SU-DHL-6 (cell line): ENCODE data around the gene KCNT2.

ENCODE experiments used
- H2AFZ ChIP-seq: fragments of 200-600 bp; sonication (generic); 2 replicates; pipeline ENCODE4 v1.6.1; 2014; ENCODE audit warnings: low read depth, mild to moderate bottlenecking, moderate library complexity, mixed read lengths, antibody characterized with exemption, low read length; ENCODE audit not compliant: severe bottlenecking
- H3F3A ChIP-seq: fragments of 200-600 bp; shearing (Covaris generic); 2 replicates; pipeline ENCODE4 v1.6.0; 2016; ENCODE audit warnings: antibody characterized with exemption, mild to moderate bottlenecking; ENCODE audit not compliant: insufficient read depth
- H3K27ac ChIP-seq: fragments of 200-600 bp; sonication (generic); 2 replicates; pipeline ENCODE4 v1.5.1; 2016; ENCODE audit warnings: low read depth, mild to moderate bottlenecking, low read length, moderate library complexity, mixed read lengths
- H3K27me3 ChIP-seq: fragments of 200-600 bp; sonication (generic), shearing (Covaris generic); 2 replicates; pipeline ENCODE4 v1.6.0; 2014; ENCODE audit warnings: mild to moderate bottlenecking, low read length
- H3K36me3 ChIP-seq: fragments of 200-600 bp; sonication (generic); 2 replicates; pipeline ENCODE4 v1.6.1; 2014; ENCODE audit warnings: mild to moderate bottlenecking, low read length, mixed read lengths
- H3K4me2 ChIP-seq: fragments of 300-600, 200-600 bp; shearing (Covaris generic), sonication (generic); 2 replicates; pipeline ENCODE4 v1.6.0; 2014; ENCODE audit warnings: low read length, low read depth, mild to moderate bottlenecking; ENCODE audit not compliant: poor library complexity, severe bottlenecking
- H3K4me3 ChIP-seq: fragments of 200-600 bp; sonication (generic); 2 replicates; pipeline ENCODE4 v1.5.1; 2014; ENCODE audit warnings: antibody characterized with exemption, low read length, mild to moderate bottlenecking, mixed read lengths; ENCODE audit not compliant: insufficient read depth, poor library complexity, severe bottlenecking
- H3K79me2 ChIP-seq: fragments of 200-600 bp; sonication (generic); 2 replicates; pipeline ENCODE4 v1.6.1; 2014; ENCODE audit warnings: mild to moderate bottlenecking, low read length, moderate library complexity; ENCODE audit not compliant: insufficient read depth
- H3K9ac ChIP-seq: fragments of 200-600 bp; sonication (generic); 2 replicates; pipeline ENCODE4 v1.7.0; 2014; ENCODE audit warnings: mild to moderate bottlenecking, low read length
- H3K9me2 ChIP-seq: fragments of 200-600 bp; sonication (generic); replicated peaks from 2 replicates; pipeline ENCODE4 v1.6.1; 2014; ENCODE audit warnings: low read length; ENCODE audit not compliant: insufficient read depth
- H3K9me3 ChIP-seq: fragments of 200-600 bp; sonication (generic); 2 replicates; pipeline ENCODE4 v1.6.1; 2014; ENCODE audit warnings: low read length, mixed read lengths; ENCODE audit not compliant: insufficient read depth
- H4K20me1 ChIP-seq: fragments of 200-600 bp; sonication (generic); 2 replicates; pipeline ENCODE4 v1.6.1; 2014; ENCODE audit warnings: low read depth, mild to moderate bottlenecking, antibody characterized with exemption, low read length, moderate library complexity, mixed read lengths
- CTCF ChIP-seq: fragments of 200-600 bp; sonication (generic); IDR thresholded peaks from one replicate; pipeline ENCODE4 v1.5.1; 2017; ENCODE audit warnings: antibody characterized with exemption, mild to moderate bottlenecking, low read length, moderate library complexity; ENCODE audit not compliant: insufficient read depth, poor library complexity, severe bottlenecking
- EZH2phosphoT487 ChIP-seq: fragments of 200-600 bp; sonication (generic), shearing (Covaris generic); conservative IDR thresholded peaks from 2 replicates; pipeline ENCODE4 v1.6.1; 2018; ENCODE audit warnings: mild to moderate bottlenecking, antibody characterized with exemption, low read length, moderate library complexity, mixed read lengths

The KCNT2 gene

GRCh38 chr1:196373798-196374197 is 234.4 kb downstream of the KCNT2 start:
- Histone ChIP-seq H3K4me2 (no peak overlapping the region), H2AFZ (peak overlapping the region; percentile 72), H3K9ac (no peak overlapping the region), H3K79me2 (no peaks in the 10 kb centered on the region), H3K36me3 (no peaks in the 10 kb centered on the region), H3K27me3 (no peaks in the 10 kb centered on the region), H3K9me3 (no peaks in the 10 kb centered on the region), H3K4me3 (no peak overlapping the region), H3K9me2 (no peaks in the 10 kb centered on the region), H4K20me1 (no peaks in the 10 kb centered on the region), H3F3A (no peaks in the 10 kb centered on the region), H3K27ac (no peak overlapping the region)
- TF ChIP-seq EZH2phosphoT487 = no peak
- no peak for TF ChIP-seq CTCF

- Histone ChIP-seq H3K9me2 (no peaks in the 10 kb centered on the region), H3K79me2 (no peaks in the 10 kb centered on the region), H3K9ac (no peak overlapping the region), H4K20me1 (no peaks in the 10 kb centered on the region), H3F3A (no peaks in the 10 kb centered on the region), H3K4me3 (no peak overlapping the region), H3K36me3 (no peaks in the 10 kb centered on the region), H3K9me3 (no peaks in the 10 kb centered on the region), H3K27ac (no peak overlapping the region), H2AFZ (peak overlapping the region; percentile 81), H3K27me3 (no peaks in the 10 kb centered on the region), H3K4me2 (no peak overlapping the region)
- TF ChIP-seq EZH2phosphoT487 (no peak), CTCF (peak; percentile 18)
Observed at GRCh38 chr1:196372896-196373536, 235.2 kb downstream of the KCNT2 start.

GRCh38 chr1:196367838-196368237 is 240.4 kb downstream of the KCNT2 start:
- no peak overlapping the region for H3K9ac ChIP-seq
- no peak overlapping the region for H3K4me3 ChIP-seq
- H3K79me2 ChIP-seq = no peaks in the 10 kb centered on the region
- H3K4me2 ChIP-seq = no peak overlapping the region
- TF ChIP-seq CTCF = no peak
- TF ChIP-seq EZH2phosphoT487 = no peak
- H2AFZ ChIP-seq = no peak overlapping the region
- H3F3A ChIP-seq = no peaks in the 10 kb centered on the region
- no peak overlapping the region for H3K27ac ChIP-seq
- no peaks in the 10 kb centered on the region for H4K20me1 ChIP-seq
- H3K9me2 ChIP-seq = no peaks in the 10 kb centered on the region
- no peaks in the 10 kb centered on the region for H3K27me3 ChIP-seq
- no peaks in the 10 kb centered on the region for H3K36me3 ChIP-seq
- no peaks in the 10 kb centered on the region for H3K9me3 ChIP-seq
